Fibroblast of mammary gland (primary cell): ENCODE data around the gene CHSY1.
A peak's percentile ranks its signal among the peaks of the same experiment; 100 is the strongest.
"Not testable (repeated sequence)": the region's sequence is repeated elsewhere in the genome, so short reads cannot be mapped to it uniquely, and the experiment has no call there.

Source experiments
- DNase-seq: peaks from one replicate; pipeline ENCODE4 v3.0.0-alpha.2; 2010; ENCODE audit warnings: low read depth
- H3K4me3 ChIP-seq: 2 replicates; pipeline ENCODE4 v1.5.1; 2011; ENCODE audit warnings: low read depth, mild to moderate bottlenecking, low read length, moderate library complexity; ENCODE audit not compliant: control insufficient read depth
- CTCF ChIP-seq: conservative IDR thresholded peaks from 2 replicates; pipeline ENCODE4 v1.5.1; 2011; ENCODE audit warnings: low read depth, low read length, inconsistent platforms; ENCODE audit not compliant: control insufficient read depth, insufficient read depth

The CHSY1 gene

DNA sequence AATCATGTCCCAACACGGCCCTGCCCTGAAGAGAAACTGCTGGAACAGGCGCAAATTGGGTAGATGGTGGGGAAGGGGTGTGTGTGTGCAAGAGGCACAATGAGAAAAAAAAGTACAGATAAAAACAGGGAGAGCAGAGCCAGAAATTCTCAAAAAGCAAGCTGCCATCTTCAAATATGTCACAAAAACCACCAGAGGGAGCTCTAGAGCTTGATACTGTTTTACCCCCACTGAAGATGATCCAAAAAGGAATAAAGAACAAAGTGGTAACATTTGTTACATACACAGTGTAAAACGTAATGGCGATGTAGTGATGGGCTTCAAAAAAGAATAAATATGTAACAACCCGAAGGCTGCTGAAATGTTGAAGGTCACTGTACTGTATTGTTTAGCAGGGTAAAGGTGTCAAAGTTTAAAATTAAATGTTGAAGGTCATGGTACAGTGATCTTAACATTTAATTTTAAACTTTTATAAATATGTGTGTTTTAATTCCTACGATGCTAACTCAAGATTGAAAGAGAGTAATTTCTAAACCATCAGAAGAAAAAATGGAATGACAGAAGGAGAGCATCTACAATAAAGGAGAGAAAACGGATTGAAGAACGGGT lies 37.2 kb upstream of the CHSY1 start:
- no peak overlapping the region for H3K4me3 ChIP-seq
- DNase-seq = peak; percentile 61
- peak; percentile 60 for TF ChIP-seq CTCF

- H3K4me3 ChIP-seq, DNase-seq: not testable (repeated sequence)
Measured at GRCh38 chr15:101287342-101287741, 35.5 kb upstream of the CHSY1 start.

- no peak overlapping the region for H3K4me3 ChIP-seq
- no peak for DNase-seq
- TF ChIP-seq CTCF = no peak
Measured at GRCh38 chr15:101286471-101287114, 34.7 kb upstream of the CHSY1 start.

GRCh38 chr15:101283931-101284330 lies 32.1 kb upstream of the CHSY1 start:
- no peak for TF ChIP-seq CTCF
- no peak for DNase-seq
- H3K4me3 ChIP-seq = no peak overlapping the region

DNA sequence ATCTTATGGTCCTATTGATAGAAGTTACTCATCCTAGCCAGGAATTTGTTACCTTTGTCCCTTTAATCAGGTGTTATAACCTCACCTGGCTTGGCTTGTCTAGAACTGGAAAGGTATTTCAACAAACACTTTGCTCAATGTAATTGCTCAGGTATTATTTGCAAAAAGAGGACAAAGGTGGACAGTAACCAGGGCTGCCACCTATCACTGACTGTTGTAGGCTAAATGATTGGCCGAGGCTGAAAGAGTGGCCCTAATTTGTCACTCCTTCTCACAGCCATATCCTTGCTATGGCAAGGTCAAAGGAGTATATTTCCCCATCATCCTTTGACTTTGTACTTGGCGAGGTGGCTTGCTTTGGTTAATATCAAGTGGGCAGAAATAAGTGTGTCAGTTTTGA lies 28.2 kb upstream of the CHSY1 start:
- no peak for DNase-seq
- no peak overlapping the region for H3K4me3 ChIP-seq
- TF ChIP-seq CTCF = no peak

GRCh38 chr15:101277943-101278564 lies 26.2 kb upstream of the CHSY1 start:
- DNase-seq = no peak
- TF ChIP-seq CTCF = no peak
- H3K4me3 ChIP-seq = peak overlapping the region; percentile 56

- no peak for TF ChIP-seq CTCF
- peak; percentile 81 for DNase-seq
- H3K4me3 ChIP-seq = peak within 1 kb of the TSS; percentile 94
Measured at GRCh38 chr15:101277038-101277822, 25.4 kb upstream of the CHSY1 start, which contains the start of gene SELENOS. SELENOS (minus strand) TSS chr15:101277485; CDS start chr15:101277417, 68 bp downstream.
